GM19099 (cell line): ENCODE results near the gene AGBL4.

ENCODE experiments used
- POLR2A ChIP-seq: IDR thresholded peaks from 3 replicates; pipeline ENCODE4 v1.6.1; 2011; ENCODE audit warnings: low read depth; ENCODE audit not compliant: insufficient read length; ENCODE audit errors: extremely low read depth

The AGBL4 gene

DNA sequence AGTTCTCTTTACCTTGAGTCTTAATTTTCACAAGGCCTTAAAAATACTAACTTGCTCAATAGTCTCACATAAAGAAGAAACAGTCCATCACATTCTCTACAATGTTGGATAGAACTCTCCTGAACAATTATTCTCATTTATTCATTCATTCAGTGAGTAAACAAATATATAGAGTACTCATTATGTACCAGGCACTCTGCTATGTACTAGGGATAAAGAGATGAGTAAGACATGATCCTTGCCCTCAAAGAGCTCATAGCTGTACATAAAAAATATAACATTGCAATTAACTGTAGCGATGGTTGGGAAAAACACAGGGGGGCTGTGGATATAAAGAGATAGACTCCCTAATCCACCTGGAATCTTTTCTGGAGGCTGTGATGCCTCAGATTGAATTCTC lies 660.1 kb downstream of the AGBL4 start:
- no peak for TF ChIP-seq POLR2A

DNA sequence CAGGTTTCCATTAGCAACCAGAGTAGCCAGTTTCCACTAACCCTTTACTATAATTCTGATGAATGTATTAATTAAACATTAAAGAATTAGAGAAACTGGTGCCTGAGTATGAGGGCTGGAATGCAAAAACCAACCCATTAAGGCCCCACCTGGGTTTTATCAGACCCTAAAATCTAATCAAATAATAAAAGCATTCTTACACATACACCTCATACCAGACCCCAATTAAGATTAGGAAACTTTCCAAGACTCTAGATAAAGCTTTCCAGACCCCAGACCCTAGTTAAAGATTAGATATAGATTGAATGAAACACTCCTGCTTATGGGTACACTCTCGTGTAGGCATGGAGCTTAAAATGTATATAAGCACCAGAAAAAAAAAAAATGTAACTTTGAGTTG lies 665.7 kb downstream of the AGBL4 start:
- TF ChIP-seq POLR2A = no peak

DNA sequence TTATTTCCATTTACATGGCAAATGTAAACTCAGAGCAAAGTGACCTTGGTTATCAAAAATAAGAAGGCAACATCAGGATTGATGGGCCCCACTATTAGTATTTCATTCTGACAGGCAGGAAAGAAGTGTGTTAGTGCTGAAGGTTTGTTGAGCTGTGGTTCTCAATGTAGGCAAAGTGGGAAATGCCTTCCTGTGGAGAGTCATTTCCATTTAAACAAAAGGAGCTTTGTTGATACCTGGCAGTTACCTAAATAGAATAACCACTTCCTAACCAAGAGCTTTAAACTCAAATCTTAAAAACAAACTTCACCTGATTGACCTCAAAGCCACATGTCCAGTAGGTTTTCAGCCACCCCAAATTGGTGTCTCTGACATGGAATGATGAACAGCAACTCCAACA lies 667.2 kb downstream of the AGBL4 start:
- no peak for TF ChIP-seq POLR2A

DNA sequence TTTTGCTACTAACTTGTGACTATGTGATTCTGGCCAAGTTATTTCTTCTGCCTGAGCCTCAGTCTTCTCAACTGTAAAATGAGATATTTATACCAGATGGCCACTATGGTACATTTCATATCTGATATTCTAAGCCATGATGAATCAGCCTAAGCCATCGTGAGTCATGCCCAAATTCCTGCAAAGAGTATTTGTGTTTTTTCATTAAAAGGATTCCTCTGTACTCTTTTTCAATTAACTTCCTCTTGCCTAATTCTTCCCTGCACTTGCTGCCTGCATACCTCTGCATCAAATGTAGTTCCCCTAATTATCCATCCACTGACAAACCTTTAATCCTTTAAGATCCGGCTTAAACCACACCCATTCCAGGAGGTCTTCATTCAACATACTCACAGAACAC lies 672.0 kb downstream of the AGBL4 start:
- no peak for TF ChIP-seq POLR2A

DNA sequence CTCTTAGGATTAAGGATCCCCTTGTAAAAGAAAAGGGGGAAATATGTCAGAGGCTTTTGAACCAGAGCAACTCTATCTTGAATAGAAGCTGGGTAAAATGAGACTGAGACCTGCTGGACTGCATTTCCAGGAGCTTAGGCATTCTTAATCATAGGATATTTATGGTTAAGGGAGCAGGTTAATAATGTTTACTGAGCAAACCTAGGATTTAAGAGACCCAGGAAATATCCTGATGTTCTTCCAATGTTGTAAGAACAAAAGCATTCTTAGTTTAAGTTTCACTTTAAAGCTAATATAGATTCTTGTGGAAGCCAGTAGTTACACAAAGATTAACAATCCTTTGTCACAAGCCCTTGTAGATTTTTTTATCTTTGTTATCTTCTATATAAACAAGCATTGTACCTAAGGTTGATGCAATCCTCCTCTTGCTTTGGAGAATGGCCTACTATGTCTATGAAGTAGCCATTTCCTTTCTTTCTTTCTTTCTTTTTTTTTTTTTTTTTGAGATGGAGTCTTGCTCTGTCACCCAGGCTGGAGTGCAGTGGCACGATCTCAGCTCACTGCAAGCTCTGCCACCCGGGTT lies 676.9 kb downstream of the AGBL4 start:
- TF ChIP-seq POLR2A = no peak

DNA sequence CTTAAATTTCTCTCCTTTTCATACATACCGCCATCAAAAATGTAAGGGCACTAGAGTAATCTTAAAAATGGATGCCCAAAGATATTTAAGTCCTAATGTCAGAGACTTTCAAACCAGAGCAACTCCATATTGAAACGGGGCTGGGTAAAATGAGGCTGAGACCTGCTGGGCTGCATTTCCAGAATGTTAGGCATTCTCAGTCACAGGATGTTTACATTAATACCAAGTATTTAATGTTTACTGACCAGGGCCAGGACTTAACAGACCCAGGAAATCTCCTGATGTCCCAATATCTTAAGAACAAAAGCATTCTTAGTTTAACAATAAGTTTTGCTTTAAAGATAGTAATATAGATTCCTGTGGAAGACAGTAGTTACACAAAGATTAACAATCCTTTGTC lies 683.2 kb downstream of the AGBL4 start:
- no peak for TF ChIP-seq POLR2A

DNA sequence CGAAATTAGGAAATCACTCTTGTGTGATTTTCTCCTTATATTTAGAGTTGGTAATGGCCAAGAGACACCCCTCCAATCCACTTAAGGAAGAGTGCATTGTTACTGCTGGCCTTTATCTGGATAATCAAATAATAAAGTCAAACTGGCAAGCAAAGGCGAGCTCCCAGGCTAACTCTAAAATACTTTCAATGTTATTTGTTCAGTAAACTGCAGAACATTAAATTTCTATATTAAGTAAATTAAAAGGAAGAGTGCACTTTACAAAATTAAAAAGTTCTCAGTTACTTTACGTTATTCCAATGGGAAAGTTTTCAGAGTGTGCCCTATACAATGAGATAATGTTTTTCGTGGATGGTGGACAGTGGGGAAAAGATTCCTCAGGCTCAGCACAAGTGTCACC lies 684.7 kb downstream of the AGBL4 start:
- TF ChIP-seq POLR2A = no peak

DNA sequence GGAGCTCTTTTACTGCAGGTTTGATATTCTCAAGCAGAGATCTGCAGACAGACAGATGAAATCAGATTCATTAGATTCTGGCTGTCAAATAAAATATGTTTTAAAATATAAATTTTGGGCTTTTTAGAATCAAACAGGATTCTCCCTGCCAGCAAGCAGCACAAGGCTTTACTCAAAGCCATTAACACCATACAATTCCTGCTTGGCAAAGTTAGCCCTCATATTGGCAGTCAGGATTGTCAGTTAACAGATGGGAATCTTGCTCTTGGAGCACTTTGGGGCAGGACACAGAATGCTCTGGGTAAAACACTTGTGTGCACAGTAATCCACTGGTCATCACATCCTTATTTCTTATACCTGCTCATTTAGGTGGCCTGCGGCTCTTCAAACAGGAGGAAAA lies 686.5 kb downstream of the AGBL4 start:
- no peak for TF ChIP-seq POLR2A

DNA sequence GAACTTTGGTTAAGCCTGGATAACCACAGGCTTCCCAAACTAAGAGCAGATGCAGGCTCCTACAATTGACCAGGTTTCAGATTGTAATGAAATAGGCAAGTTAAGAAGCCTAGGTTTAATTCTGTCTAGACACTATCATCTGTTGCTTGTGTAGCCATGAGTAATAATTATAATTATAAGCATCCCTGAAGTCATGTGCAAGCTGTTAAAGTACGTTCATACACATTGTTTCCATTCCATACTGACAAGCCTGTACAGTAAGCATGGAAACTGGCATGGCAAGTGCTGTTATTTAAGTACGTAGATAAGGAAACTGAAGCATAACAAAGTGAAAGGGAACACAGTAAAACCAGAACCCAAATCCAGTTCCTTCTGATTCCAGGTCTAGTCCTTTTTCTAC lies 689.8 kb downstream of the AGBL4 start:
- no peak for TF ChIP-seq POLR2A

DNA sequence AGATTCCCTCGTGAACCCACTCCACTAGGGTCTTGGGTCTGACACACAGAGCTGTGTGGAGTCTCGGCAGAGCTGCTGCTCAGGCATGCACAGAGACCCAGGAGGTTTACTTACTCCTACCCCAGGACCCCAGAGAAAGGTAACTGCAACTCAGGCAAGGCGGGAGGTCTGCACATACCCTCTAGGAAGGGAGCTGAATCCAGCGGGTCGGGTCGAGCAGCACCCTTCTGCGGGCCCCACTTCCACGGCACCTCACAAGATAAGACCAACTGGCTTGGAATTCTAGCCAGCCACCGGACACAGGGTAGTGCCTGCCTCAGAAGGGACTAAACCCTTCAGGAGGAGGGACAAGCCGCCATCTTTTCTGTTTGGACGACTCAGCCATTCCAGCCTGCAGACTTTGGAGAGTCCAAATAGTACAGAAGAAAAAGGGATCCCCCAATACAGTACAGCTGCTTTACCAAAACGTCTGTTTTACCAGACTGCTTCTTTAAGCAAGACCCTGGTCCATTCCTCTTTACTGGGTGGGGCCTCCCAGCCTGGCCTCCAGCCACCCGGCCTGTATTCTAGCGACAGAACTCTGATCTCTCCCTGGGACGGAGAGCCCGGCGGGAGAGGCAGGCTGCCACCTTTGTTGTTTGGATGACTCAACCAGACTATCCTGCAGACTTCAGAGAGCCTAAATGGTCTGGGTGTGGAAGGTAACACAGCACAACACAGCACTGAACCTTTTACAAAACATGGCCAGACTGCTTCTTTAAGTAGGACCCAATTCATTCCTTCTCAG lies 692.5 kb downstream of the AGBL4 start:
- no peak for TF ChIP-seq POLR2A

DNA sequence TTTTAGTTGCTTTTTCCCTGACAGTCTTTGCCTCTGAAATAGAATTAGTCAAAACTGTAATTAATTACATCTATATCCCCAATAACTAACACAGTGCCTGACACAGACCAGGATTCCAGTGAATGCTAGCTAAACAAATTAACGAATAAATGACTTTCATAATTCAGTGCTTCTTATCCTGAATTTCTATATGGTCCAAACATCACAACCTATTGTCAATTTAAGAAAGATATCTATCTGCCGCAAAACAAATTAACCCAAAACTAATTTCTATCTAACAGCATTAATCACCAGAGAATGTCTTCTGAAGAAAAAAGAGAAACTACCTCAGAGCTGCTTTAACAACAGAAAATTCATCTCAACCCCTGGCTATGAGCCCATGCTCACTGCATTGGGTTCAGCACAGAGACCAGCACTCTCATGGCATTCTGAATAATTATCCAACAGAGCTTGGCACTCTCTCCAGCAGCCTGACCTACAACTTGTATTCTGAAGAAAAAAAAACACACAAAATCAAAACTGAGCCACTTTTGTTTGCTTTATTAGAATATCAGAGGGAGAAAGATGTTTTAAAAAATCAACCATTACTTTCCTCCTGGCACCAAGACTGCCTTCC lies 699.7 kb downstream of the AGBL4 start:
- TF ChIP-seq POLR2A = no peak

DNA sequence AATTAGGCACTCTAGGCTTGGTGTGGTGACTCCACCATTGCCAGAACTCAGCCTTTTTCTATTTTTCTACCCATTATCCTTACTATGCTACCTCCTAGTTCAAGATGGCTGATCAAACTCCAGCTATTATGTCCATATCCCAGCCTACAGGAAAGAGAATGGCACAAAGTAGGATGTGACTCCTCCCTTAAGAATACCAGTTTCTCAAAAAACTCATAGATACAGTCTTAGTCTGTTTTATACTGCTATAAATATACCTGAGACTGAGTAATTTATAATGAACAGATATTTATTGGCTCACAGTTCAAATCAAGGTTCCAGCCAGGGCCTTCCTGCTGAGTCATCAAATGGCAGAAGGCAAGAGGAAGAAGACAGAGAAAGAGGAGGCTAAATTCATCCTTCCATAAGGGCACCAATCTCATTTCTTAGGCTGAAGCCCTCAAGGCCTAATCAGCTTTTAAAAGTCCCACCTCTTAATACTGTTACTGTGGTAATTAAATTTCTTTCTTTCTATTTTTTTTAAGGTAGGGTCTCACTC lies 704.3 kb downstream of the AGBL4 start:
- TF ChIP-seq POLR2A = no peak

DNA sequence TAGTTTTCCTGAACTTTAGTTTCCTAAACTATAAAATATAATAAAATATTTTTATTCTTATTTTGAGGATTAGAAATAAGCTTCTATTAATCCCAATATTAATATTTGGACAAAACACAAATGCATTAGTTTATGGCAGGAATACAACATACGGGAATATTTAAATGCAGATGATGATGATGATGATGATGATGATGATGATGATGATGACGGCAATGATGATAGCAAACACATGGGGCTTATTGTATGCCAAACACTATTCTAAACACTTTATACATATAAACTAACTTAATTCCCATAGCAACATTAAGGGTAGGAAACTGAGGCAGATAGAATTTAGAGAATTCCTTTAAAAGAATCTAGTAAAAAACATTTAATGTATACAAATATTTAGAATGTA lies 705.5 kb downstream of the AGBL4 start:
- TF ChIP-seq POLR2A = no peak

DNA sequence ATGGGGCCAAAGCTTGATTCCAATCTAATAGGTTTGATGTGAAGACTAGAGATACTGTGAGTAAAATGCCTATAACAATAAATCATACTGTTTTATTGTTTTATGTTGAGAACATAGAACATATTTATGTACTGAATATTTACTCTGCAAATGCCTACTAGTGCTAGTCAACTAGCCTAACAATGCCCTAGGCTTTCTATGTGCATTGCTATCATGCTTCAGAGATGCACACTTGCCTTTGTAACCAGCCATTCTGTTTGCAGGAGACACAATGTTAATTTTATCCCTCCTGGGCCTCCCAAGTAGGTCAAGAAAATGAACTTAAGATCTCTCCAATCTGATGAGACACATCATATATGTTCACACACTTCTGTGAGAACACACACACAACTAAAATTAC lies 716.3 kb downstream of the AGBL4 start:
- no peak for TF ChIP-seq POLR2A

DNA sequence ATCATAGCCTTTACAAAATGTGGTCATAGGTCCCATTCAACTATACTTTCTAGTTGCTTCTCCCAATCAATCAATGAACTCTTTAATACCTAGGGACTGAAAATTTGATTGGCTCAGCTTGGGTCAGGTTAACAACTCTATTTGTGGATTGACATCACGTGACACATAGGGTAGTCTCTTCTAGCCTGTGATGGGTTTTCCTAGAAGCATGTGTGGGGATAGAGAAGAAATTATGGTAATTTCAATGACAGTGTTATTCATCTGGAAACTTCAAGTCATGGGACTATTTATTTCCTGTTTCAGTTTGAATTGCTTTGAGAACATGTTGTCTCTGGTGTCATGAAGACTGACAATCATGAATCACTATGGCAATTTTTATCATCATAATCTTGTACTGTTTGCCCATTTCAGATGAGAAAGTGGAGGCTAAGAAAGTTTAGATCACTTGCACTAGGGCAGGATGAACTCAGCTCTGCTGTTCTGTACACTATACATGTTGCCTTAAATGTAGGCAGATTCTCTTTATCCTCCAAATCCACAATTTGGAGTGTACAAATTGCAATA lies 717.2 kb downstream of the AGBL4 start:
- no peak for TF ChIP-seq POLR2A

DNA sequence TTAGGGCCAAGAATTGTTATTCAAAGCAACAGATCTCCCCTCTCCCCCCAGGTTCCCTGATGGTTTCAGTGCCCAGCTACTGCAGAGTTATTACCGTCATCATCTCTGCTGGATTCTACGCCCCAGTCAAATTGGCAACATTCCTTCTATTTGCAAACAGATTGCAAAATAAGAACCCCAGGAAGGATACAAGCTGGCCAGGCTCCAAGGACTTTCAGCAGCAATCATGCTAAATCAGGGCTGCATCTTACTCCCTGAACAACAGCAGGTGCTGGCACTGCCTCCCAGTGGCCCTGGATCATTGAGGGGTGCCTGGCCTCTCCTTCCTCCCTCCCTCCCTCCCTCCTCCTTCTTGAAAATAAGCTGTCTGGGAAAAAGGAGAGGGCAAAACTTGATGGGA lies 725.5 kb downstream of the AGBL4 start:
- no peak for TF ChIP-seq POLR2A

DNA sequence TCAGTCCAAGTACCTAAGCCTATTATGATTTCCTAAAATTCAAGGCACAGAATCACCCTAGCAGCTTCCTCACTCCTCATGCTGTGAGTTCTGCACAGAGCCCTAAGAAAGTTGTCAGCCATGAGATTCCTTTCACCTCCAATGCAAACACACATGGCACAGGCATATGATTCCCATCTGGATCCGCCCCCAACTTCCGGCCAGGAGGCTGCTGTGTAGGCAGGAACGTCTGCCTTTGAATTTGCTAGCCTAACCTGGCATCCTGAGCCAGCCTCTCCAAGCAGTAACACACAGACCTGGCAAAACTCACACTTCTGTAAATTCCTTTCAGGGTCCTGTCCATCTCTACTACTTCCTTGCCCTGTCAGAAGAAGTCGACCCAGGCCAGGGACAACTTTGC lies 726.0 kb downstream of the AGBL4 start:
- TF ChIP-seq POLR2A = no peak

DNA sequence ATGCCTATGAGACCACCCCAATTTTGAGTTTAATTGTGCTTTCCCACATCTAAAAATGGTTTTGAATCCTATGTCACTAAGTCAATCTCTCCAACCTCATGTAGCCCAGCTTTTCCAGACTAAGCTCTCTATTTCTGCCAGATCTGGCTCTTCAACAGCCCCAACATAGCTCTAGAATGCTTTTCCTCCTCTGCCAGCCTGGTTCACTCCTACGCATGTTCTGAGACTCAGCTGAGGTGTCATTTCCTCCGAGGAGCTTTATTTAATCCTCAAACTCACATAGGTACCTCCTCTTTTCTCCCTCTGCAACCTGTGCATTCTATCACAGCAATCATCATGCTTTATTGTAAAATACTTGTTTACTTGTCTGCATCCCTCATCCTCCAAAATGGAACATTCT lies 729.2 kb downstream of the AGBL4 start:
- TF ChIP-seq POLR2A = no peak
